ENCODE results near the gene SEC16A. TPM values are rescaled to one million over a fixed set of nuclear protein-coding genes. Genes with fewer than 3 reads are reported as not detected.

Gene SEC16A
- total RNA-seq, 1 donor from 2014 or later, result 85.0 TPM

DNA sequence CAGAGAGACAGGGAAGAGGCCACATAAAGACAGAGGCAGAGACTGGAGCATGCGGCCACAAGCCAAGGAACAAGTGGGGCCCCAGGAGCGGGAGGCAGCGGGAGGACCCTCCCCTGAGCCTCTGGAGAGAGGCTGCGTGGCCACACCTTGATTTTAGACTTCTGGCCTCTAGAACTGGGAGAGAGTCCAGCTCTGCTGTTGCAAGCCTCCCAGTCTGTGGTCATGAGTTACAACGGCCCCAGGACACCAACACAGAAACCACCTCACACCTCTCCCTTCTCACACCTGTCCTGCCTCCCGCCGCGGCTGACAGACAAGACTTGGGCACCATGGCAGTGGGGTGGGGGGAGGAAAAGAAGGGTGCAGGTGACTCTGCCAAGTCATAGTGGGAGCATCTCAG is 45.4 kb downstream of the SEC16A start:
- TF ChIP-seq, protein P1, sequence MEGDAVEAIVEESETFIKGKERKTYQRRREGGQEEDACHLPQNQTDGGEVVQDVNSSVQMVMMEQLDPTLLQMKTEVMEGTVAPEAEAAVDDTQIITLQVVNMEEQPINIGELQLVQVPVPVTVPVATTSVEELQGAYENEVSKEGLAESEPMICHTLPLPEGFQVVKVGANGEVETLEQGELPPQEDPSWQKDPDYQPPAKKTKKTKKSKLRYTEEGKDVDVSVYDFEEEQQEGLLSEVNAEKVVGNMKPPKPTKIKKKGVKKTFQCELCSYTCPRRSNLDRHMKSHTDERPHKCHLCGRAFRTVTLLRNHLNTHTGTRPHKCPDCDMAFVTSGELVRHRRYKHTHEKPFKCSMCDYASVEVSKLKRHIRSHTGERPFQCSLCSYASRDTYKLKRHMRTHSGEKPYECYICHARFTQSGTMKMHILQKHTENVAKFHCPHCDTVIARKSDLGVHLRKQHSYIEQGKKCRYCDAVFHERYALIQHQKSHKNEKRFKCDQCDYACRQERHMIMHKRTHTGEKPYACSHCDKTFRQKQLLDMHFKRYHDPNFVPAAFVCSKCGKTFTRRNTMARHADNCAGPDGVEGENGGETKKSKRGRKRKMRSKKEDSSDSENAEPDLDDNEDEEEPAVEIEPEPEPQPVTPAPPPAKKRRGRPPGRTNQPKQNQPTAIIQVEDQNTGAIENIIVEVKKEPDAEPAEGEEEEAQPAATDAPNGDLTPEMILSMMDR (IDR thresholded peaks at IDR 0.05), result no peak
- Mint-ChIP-seq H3K9me3 (ENCODE audit: unreplicated experiment) (no peaks in the 10 kb centered on the region), H3K27me3 (ENCODE audit: unreplicated experiment) (no peaks in the 10 kb centered on the region), H3K36me3 (ENCODE audit: unreplicated experiment) (peaks cover 20% of the 10 kb centered on the region), H3K4me1 (ENCODE audit: unreplicated experiment) (peaks cover 26% of the 10 kb centered on the region), H3K4me3 (ENCODE audit: unreplicated experiment) (peak overlapping the region; percentile 84), H3K27ac (ENCODE audit: unreplicated experiment) (peak overlapping the region; percentile 31)
- no peak for DNase-seq (ENCODE audit: extremely low spot score, unreplicated experiment)

DNA sequence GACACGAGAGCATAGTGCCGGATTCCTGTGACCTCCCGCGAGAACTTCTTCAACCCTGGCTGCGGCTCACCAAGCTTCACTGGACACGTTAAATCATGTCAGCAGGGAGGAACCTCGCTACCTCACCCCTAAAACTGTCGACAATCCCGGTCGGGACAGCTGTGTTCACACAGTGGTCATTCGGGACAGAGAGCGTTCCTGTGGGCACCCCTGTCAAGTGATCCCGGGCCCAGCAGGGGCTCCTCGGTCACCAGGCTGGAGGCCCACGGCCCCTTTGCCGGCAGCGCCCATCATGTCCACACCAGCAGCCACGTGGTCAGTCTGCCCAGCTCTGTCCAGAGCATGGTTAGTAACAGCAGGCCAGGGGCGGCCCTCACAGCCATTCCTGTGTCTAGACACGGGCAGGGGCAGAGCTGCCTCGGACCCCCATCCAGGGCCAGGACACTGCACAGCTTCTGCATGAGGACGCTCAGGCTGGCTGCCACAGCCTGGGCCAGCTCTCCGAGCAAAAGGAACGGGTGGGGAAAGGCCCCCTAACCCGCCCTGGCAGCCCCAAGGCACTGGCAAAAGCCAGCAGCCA is 46.7 kb downstream of the SEC16A start:
- DNase-seq (ENCODE audit: extremely low spot score, unreplicated experiment), result no peak
- TF ChIP-seq, protein P1 (IDR thresholded peaks at IDR 0.05), result no peak
- Mint-ChIP-seq H3K9me3 (ENCODE audit: unreplicated experiment) (no peaks in the 10 kb centered on the region), H3K36me3 (ENCODE audit: unreplicated experiment) (peaks cover 15% of the 10 kb centered on the region), H3K4me3 (ENCODE audit: unreplicated experiment) (peak overlapping the region; percentile 26), H3K27ac (ENCODE audit: unreplicated experiment) (no peak overlapping the region), H3K27me3 (ENCODE audit: unreplicated experiment) (no peaks in the 10 kb centered on the region), H3K4me1 (ENCODE audit: unreplicated experiment) (peaks cover 22% of the 10 kb centered on the region)

DNA sequence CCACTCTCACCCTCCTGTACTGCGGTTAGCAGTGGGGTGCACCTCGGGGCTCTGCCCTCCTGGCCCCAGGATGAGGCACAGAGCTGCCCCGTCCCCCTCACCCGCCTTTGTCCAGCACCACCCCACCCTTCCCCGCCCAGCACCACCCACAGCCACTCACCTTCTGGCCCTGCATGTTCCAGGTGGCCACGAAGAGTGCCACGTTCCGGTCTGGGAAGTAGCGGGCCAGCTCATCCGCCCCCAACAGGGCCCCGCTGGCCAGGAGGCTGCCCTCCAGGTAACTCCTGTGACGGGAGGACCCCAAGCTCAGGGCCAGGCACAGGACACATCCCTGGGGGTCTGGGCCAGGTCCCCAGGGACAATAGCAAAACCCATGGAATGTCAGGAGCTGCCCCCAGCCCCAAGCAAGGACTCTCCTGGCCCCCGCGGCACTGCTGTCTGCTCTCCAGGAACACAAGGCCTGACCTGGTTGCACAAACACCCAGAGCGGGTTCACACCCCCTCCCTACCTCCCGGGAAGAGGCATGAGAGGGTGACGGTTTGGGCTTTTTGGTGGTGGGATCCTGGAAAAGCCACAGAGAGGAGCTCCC is 48.2 kb downstream of the SEC16A start:
- no peaks in the 10 kb centered on the region for H3K27me3 Mint-ChIP-seq (ENCODE audit: unreplicated experiment)
- H3K27ac Mint-ChIP-seq (ENCODE audit: unreplicated experiment), result no peak overlapping the region
- no peaks in the 10 kb centered on the region for H3K9me3 Mint-ChIP-seq (ENCODE audit: unreplicated experiment)
- TF ChIP-seq, protein P1 (IDR thresholded peaks at IDR 0.05), result no peak
- DNase-seq (ENCODE audit: extremely low spot score, unreplicated experiment), result no peak
- H3K4me3 Mint-ChIP-seq (ENCODE audit: unreplicated experiment), result no peak overlapping the region
- peaks cover 12% of the 10 kb centered on the region for H3K36me3 Mint-ChIP-seq (ENCODE audit: unreplicated experiment)
- H3K4me1 Mint-ChIP-seq (ENCODE audit: unreplicated experiment), result peaks cover 22% of the 10 kb centered on the region

DNA sequence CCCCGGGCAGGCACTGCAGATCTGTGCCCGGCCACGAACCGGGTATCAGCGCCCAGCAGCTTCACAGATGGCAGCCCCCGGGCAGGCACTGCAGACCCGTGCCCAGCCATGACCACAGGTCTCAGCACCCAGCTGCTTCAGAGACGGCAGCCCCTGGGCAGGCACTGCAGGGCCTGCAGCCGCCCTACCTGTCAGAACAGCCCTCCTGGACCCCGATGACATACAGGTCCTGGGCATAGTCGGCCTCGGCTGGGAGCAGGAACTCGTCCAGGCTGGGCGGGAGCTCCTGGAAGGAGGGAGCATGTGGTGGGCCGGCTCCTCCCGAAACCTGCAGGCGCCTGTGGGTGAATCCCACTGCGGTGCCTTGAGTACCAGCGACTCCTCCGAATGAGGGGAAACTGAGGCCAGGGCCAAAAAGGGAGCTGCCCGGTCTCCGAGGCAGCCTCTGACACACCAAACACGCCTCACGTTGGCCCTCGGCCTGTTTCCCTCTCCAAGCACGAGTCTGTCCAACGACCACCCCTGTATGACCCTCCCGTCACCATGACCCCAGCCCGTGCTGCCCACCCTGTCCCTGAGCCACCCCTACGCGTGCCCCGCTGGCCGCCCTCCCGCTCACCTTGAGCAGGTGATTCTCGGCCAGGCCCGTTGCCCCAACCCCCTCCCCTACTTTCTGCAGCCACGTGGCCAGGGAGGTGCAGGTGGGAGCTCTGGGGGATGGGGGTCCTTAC is 48.8 kb downstream of the SEC16A start:
- peaks cover 12% of the 10 kb centered on the region for H3K36me3 Mint-ChIP-seq (ENCODE audit: unreplicated experiment)
- no peak overlapping the region for H3K27ac Mint-ChIP-seq (ENCODE audit: unreplicated experiment)
- H3K27me3 Mint-ChIP-seq (ENCODE audit: unreplicated experiment), result no peaks in the 10 kb centered on the region
- no peaks in the 10 kb centered on the region for H3K9me3 Mint-ChIP-seq (ENCODE audit: unreplicated experiment)
- peaks cover 22% of the 10 kb centered on the region for H3K4me1 Mint-ChIP-seq (ENCODE audit: unreplicated experiment)
- DNase-seq (ENCODE audit: extremely low spot score, unreplicated experiment), result no peak
- TF ChIP-seq, protein P1 (IDR thresholded peaks at IDR 0.05), result no peak
- no peak overlapping the region for H3K4me3 Mint-ChIP-seq (ENCODE audit: unreplicated experiment)

DNA sequence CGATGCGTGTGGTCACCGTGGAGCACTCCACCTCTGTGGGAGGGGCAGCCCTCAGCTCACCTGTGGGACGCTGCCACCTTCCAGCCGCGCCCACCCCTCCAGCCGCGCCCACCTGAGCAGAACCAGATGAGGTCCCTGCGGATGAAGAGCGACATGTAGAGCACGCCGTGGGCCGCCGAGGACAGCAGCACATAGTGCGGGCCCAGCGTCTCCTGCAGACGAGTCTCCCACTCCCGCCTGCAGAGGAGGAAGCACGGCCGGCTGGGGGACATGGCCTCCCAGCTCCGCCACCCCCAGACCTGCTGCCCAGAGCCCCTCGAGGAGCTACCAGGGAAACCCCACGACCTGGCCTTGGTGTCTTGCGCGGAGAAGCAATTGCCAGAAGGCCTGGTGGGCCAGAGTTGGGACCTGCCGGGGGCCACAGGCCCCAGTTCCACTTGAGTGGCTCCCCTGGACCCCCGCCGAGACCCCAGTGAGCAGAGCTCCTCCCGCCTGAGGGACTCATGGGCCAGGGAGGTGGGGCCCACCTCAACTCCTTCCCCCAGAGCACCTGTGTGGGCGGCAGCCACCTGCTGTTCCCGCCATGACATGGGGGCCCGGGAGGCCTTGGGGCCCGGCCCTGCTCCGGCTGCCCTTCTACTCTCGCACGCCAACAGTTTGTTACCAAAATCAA is 49.7 kb downstream of the SEC16A start:
- H3K27me3 Mint-ChIP-seq (ENCODE audit: unreplicated experiment), result no peaks in the 10 kb centered on the region
- no peaks in the 10 kb centered on the region for H3K9me3 Mint-ChIP-seq (ENCODE audit: unreplicated experiment)
- peaks cover 19% of the 10 kb centered on the region for H3K4me1 Mint-ChIP-seq (ENCODE audit: unreplicated experiment)
- DNase-seq (ENCODE audit: extremely low spot score, unreplicated experiment), result no peak
- peaks cover 12% of the 10 kb centered on the region for H3K36me3 Mint-ChIP-seq (ENCODE audit: unreplicated experiment)
- H3K4me3 Mint-ChIP-seq (ENCODE audit: unreplicated experiment), result no peak overlapping the region
- TF ChIP-seq, protein P1 (IDR thresholded peaks at IDR 0.05), result no peak
- H3K27ac Mint-ChIP-seq (ENCODE audit: unreplicated experiment), result no peak overlapping the region
